Measurements from ENCODE around the gene DRC3. TPM values are rescaled to one million over a fixed set of nuclear protein-coding genes. Genes with fewer than 3 reads are reported as not detected.
"Not testable (repeated sequence)": the region's sequence is repeated elsewhere in the genome, so short reads cannot be mapped to it uniquely, and the experiment has no call there.

The DRC3 gene
- total RNA-seq, 1 donor from 2014 or later = 6.7 TPM

DNA sequence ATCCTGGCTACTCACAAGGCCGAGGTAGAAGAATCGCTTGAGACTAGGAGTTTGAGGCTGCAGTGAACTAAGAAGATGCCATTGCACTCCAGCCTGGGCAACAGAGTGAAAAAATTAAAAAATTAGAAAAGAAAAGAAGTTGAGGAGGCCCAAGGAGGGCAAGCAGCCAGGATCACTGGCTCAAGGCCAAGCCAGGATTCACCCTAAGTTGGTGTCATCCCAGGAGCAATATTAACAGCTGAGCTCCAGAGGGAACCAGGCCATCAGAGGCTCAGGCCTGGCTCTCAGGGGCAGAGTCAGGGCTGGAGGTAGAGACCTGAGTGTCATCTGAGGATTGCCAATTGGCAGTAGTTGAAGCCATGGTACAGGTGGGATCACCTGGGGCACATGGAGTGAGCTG is 20.7 kb downstream of the DRC3 start:
- DNase-seq (ENCODE audit: low spot score) = no peak

GRCh38 chr17:17993852-17994251 is 21.2 kb downstream of the DRC3 start:
- no peak for DNase-seq (ENCODE audit: low spot score)

GRCh38 chr17:17994271-17995069 is 21.8 kb downstream of the DRC3 start:
- DNase-seq (ENCODE audit: low spot score) = no peak

- not testable (repeated sequence) for DNase-seq (ENCODE audit: low spot score)
Observed at GRCh38 chr17:17995887-17996286, 23.2 kb downstream of the DRC3 start.

- no peak for DNase-seq (ENCODE audit: low spot score)
Observed at GRCh38 chr17:17998934-17999333, 26.3 kb downstream of the DRC3 start.

DNA sequence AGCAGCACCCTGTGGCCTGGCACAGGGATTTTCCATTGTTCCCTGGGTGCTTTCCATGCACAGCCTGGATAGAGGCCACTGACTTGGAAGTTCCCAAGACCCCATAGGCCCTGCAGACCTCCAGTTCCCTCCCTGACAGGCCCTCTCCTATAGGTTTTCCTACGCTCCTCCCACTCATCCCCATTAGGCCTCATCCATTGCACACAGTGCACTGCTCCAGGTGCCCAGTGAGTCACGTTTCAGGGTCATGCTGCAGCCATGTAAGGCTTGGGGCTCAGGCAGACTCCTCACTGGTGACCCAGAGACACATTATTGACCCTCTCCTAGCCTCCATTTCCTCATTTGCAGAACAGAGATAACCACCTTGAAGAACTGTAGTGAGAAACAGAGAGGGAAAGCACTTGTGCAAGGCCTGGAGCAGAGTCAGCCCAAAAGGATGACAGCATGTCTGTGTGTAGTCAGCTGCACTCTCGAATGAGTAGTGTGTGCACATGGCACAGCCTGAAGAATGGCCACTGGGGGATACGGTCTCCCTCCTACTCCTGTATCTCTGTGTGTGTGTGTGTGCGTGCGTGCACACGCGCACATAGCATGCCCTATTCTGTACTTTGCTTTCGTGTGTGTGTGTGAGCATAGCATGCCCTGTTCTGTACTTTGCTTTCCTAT is 26.8 kb downstream of the DRC3 start:
- DNase-seq (ENCODE audit: low spot score) = no peak

GRCh38 chr17:18000030-18000408 is 27.4 kb downstream of the DRC3 start:
- no peak for DNase-seq (ENCODE audit: low spot score)

DNA sequence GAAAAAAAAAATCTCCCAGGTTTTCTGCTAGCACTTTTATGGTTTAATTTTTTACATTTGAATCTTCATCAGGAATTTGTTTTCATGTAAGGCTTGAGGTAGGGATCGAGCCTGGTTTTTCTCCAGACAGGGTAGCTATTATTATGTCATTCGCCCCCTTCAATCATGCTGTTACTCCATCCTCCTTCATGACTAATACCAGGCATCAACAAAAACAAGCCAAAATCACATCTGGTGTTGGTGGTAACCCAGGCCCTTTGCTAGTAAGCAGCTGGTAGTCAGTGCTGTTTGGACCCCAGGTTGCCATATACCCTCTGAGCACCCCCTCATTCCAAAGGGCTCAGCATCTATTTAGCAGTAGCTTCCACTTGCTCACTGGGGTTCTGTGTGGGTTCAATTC is 29.5 kb downstream of the DRC3 start:
- no peak for DNase-seq (ENCODE audit: low spot score)

DNA sequence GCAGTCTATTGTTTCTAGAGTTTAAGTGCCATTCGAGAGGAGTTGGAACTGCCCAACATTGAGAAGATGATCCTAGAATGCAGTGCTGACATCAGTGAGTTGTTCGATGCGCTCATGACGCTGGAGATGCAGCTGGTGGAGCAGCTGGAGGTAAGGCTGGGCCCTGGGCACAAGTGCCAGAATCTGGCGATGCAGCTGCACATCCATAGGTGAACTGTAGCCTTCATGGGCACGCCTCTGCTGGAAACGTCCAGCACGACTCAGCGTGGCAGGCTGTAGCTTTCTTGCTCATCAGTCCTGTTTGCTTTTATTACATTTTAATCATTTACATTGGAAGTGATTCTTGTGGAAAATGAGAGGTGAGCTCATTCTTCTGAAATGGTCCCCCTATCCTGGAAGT is 31.7 kb downstream of the DRC3 start:
- no peak for DNase-seq (ENCODE audit: low spot score)

DNA sequence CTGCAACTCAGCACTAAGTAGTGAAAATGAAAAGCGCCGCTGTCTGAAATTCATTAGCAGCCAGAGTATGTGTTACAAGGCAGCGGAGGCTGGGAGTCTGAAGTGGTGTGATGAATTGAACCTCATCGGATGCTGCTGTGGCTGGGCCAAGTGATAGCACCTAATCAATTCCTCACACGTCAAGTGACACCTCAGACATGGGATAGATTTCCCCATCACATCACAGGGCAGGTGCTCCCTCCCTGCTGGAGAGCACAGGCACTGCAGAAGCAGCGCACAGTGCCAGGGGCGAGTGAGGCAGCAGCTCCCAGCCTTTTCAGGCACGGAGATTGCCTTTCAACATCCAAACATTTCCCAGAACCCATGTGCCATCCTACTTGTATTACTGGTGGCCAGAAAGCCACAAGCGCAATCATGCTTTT is 32.2 kb downstream of the DRC3 start:
- no peak for DNase-seq (ENCODE audit: low spot score)

GRCh38 chr17:18005496-18005895 is 32.8 kb downstream of the DRC3 start:
- DNase-seq (ENCODE audit: low spot score) = no peak

DNA sequence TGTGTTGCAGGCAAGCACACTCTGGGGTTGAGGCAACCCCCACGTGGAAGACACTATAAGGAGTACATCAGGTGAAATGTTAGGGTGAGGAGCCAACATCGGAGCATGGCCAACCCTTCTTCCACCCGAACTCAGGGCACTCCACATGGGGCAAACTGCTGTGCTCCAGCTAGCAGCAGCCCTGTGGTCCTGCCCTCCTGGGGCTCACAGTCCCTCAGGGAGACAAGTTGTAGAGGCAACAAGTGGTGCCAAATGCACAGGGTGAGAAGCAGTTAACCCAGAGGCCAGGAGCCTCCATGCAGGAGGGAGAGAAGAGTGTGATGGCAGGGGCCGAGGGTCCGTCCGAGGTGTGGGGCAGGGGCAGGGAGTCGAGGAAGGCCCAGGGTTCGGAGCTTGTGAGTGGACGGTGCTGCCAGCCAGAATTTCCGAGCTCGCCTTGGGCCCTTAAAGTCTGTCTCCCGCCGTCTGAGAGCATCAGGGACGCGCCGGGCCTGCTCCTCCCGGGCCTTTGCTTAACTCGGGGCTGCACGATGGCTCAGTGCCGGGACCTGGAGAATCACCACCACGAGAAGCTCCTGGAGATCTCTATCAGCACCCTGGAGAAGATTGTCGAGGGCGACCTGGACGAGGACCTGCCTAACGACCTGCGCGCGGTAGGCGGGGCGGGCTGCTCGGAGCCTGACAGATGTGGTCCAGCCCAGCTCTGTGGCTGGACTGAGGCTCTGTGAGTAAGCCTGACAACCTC is 34.0 kb downstream of the DRC3 start:
- DNase-seq (ENCODE audit: low spot score) = no peak

DNA sequence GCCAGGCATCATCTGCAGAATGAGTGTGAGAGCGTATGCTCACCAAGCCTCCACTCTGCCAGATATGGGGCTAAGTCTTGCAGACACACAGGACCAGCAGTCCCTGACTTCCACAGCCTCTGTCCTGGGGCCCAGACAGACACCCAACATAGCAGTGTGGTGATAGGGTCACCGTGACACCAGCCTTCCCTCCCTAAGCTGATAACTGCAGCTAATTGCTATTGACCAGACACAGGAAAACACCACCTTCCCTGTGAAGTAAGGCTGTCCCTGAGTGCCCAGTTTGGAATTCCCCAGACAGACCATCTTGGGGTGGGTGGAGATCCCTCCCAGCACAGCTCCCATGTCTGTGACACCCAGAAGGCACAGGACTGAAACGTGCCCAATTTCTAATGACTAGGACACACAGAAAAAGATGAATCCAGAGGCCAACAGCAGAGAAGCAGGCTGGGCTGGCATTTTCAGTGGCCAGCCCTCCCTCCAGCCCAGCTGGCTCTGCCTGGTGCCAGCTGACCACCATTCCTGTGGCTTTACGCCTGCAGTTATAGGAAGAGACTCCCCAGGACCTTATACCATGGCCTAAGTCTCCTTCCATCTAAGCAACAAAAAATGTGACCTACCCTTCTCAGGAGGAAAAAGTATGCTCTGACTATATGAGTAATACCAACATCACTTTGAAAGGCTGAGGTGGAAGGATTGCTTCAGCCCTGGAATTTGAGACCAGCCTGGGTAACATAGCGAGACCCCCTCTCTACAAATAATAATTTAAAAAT is 36.0 kb downstream of the DRC3 start:
- DNase-seq (ENCODE audit: low spot score) = no peak

- DNase-seq (ENCODE audit: low spot score) = no peak
Observed at GRCh38 chr17:18009609-18010420, 37.2 kb downstream of the DRC3 start.

GRCh38 chr17:18011286-18011685 is 38.6 kb downstream of the DRC3 start:
- DNase-seq (ENCODE audit: low spot score) = no peak

- DNase-seq (ENCODE audit: low spot score) = no peak
Observed at GRCh38 chr17:18014006-18014405, 41.3 kb downstream of the DRC3 start.

DNA sequence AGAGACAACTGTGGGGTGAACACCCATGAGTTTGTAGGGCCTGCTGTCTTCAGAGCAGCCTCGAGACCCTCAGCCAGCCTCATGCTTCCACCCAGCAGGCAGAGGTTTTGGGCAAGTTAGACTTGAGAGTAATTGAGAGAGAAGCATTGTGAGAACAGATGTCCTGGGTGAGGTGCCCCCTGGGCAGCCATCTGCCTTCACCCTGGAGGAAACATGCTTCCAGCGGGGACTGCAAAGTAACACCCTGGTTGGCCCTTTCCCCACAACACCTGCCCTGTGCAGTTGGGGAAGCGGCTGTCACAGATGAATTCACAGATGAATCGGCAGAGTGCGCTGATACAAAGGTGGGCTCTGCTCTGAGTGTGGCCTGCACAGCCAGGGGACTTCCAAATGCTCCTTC is 42.9 kb downstream of the DRC3 start:
- DNase-seq (ENCODE audit: low spot score) = no peak

DNA sequence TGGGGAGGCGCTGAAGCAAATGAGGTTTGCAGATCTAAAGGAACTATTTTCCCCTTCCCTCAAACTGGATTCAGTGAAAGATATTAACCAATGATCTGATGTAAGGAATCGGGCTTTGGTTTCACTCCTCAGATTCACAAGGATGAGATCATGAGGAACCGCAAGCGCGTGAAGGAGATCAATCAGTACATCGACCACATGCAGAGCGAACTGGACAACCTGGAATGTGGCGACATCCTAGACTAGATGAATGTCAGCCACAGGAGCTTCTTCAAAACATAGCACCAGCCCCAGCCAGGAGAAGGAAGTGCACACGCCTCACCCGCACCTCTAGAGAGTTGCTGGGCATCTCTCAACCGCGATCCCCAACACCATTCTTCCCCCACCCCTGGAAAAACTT is 43.8 kb downstream of the DRC3 start:
- DNase-seq (ENCODE audit: low spot score) = no peak

DNA sequence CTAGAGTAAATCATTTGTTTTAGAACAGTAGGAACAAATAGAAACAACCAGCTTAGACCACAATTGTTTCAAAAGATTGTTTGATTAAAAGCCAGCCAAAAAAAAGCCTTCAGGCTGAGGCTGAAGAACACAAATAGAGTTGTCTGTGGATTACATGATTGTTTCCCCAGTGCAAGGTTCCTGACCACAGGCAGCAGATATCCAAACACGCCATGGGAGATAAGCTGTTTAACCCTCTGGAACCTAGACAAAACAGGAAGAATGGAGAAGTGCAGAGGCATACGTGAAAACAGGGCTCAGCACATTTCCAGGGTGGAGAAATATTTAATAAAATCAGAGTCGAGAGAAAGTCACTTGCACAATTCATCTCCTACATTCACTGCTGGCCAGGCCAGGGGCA is 45.3 kb downstream of the DRC3 start:
- DNase-seq (ENCODE audit: low spot score) = no peak

DNA sequence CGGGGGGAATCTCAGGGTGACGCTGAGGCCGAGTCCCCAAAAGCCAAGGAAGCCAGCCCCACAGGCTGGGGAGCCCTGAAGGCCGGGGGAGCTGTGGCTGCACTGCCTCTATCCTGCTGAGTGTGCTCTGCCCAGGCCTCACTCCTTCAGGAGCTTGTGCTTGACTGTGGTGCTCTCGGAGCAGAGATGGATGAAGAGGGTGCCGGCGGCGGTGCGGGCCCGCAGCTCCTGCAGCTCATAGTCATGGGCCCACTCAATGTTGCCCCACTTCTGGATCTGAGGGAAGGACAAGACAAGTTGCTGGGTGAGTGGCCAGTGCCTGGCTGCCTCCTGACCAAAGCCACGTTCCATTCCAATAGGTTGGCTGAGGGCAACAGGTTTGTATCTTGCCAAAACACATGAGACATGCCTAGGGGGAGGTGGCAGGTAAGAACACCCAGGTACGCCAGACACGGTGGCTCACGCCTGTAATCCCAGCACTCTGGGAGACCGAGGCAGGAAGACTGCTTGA is 45.8 kb downstream of the DRC3 start:
- DNase-seq (ENCODE audit: low spot score) = no peak

DNA sequence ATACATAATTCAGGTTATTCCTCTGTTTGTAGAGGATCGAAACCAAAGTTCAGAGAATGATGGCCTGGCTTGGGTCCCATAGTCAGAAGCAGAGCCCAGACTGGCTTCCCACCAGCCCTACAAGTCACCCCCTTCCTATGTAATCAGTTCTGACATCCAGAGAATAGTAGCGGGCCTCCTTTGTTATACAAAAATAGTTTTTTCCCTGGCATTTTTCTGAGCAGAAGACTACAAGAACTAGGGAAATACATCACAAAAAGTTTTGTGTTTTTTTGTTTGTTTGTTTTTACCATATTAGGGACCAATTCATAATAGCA is 47.1 kb downstream of the DRC3 start:
- no peak for DNase-seq (ENCODE audit: low spot score)
